Measurements from ENCODE around the gene ARL5B.

The ARL5B gene

DNA sequence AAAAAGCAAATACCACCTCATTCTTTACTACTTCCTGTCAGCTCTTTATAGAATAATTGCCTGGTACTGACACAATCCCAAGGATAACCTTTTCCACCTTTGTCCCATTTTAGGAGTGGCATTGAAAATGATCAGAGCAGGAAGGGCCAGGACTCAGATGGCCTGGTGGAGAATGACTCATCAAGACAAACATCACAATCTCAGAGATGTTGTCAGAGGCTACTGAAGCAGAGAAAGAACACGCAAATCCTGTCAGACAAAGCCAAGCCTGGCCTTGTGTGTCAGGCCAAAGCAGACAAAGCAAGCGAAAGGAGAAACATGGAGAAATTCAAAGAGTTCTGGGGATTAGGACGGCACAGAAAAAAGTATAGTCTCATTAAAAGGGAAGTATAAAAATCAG is 48.7 kb upstream of the ARL5B start:
- peaks cover 21% of the 10 kb centered on the region for H3K4me1 ChIP-seq (ENCODE audit: control insufficient read depth, insufficient read depth, low read length)
- ChIA-PET CTCF (no interaction called here), POLR2A (no interaction called here)
- H3K4me3 ChIP-seq (ENCODE audit: low read depth, low read length): no peak overlapping the region
- H3K9me3 ChIP-seq (ENCODE audit: control insufficient read depth, insufficient read depth, low read depth, low read length): no peaks in the 10 kb centered on the region
- peak overlapping the region; percentile 53; the same call in 1 of the 2 replicates for H3K27ac ChIP-seq (ENCODE audit: extremely low read depth, low read depth, low read length)
- H3K36me3 ChIP-seq (ENCODE audit: control insufficient read depth in 2 of 2, insufficient read depth in 1 of 2, low read length in 2 of 2): peaks cover 3 to 8% of the 10 kb centered on the region in 2 experiments; a peak in 2 of 3 replicates
- no peak for TF ChIP-seq HOXC10 (CRISPR knock-in tag; IDR thresholded peaks at IDR 0.05)
- TF ChIP-seq ZNF558 (tag by site-specific recombination; IDR thresholded peaks at IDR 0.05): no peak
- peak; percentile 86 for TF ChIP-seq OSR2 (tag by site-specific recombination; IDR thresholded peaks at IDR 0.05)
- TF ChIP-seq, protein P1, sequence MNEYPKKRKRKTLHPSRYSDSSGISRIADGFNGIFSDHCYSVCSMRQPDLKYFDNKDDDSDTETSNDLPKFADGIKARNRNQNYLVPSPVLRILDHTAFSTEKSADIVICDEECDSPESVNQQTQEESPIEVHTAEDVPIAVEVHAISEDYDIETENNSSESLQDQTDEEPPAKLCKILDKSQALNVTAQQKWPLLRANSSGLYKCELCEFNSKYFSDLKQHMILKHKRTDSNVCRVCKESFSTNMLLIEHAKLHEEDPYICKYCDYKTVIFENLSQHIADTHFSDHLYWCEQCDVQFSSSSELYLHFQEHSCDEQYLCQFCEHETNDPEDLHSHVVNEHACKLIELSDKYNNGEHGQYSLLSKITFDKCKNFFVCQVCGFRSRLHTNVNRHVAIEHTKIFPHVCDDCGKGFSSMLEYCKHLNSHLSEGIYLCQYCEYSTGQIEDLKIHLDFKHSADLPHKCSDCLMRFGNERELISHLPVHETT (tag by site-specific recombination; IDR thresholded peaks at IDR 0.05): no peak
- TF ChIP-seq, protein P2, sequence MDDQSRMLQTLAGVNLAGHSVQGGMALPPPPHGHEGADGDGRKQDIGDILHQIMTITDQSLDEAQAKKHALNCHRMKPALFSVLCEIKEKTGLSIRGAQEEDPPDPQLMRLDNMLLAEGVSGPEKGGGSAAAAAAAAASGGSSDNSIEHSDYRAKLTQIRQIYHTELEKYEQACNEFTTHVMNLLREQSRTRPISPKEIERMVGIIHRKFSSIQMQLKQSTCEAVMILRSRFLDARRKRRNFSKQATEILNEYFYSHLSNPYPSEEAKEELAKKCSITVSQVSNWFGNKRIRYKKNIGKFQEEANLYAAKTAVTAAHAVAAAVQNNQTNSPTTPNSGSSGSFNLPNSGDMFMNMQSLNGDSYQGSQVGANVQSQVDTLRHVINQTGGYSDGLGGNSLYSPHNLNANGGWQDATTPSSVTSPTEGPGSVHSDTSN (CRISPR knock-in tag; IDR thresholded peaks at IDR 0.05): no peak
- no peak for TF ChIP-seq SP3 (tag by site-specific recombination; IDR thresholded peaks at IDR 0.05)
- no peak for TF ChIP-seq TCF7L2 (IDR thresholded peaks at IDR 0.05; ENCODE audit: borderline replicate concordance, low read depth, low read length)
- TF ChIP-seq, protein P3, sequence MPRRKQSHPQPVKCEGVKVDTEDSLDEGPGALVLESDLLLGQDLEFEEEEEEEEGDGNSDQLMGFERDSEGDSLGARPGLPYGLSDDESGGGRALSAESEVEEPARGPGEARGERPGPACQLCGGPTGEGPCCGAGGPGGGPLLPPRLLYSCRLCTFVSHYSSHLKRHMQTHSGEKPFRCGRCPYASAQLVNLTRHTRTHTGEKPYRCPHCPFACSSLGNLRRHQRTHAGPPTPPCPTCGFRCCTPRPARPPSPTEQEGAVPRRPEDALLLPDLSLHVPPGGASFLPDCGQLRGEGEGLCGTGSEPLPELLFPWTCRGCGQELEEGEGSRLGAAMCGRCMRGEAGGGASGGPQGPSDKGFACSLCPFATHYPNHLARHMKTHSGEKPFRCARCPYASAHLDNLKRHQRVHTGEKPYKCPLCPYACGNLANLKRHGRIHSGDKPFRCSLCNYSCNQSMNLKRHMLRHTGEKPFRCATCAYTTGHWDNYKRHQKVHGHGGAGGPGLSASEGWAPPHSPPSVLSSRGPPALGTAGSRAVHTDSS (tag by site-specific recombination; IDR thresholded peaks at IDR 0.05): no peak
- TF ChIP-seq, protein P4, sequence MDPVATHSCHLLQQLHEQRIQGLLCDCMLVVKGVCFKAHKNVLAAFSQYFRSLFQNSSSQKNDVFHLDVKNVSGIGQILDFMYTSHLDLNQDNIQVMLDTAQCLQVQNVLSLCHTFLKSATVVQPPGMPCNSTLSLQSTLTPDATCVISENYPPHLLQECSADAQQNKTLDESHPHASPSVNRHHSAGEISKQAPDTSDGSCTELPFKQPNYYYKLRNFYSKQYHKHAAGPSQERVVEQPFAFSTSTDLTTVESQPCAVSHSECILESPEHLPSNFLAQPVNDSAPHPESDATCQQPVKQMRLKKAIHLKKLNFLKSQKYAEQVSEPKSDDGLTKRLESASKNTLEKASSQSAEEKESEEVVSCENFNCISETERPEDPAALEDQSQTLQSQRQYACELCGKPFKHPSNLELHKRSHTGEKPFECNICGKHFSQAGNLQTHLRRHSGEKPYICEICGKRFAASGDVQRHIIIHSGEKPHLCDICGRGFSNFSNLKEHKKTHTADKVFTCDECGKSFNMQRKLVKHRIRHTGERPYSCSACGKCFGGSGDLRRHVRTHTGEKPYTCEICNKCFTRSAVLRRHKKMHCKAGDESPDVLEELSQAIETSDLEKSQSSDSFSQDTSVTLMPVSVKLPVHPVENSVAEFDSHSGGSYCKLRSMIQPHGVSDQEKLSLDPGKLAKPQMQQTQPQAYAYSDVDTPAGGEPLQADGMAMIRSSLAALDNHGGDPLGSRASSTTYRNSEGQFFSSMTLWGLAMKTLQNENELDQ (tag by site-specific recombination; IDR thresholded peaks at IDR 0.05; ENCODE audit: low read depth): no peak
- no peak for TF ChIP-seq EGR2 (tag by site-specific recombination; IDR thresholded peaks at IDR 0.05; ENCODE audit: low read depth)
- TF ChIP-seq ZNF426 (tag by site-specific recombination; IDR thresholded peaks at IDR 0.05): no peak
- TF ChIP-seq WT1 (tag by site-specific recombination; IDR thresholded peaks at IDR 0.05): no peak
- TF ChIP-seq, protein P5, sequence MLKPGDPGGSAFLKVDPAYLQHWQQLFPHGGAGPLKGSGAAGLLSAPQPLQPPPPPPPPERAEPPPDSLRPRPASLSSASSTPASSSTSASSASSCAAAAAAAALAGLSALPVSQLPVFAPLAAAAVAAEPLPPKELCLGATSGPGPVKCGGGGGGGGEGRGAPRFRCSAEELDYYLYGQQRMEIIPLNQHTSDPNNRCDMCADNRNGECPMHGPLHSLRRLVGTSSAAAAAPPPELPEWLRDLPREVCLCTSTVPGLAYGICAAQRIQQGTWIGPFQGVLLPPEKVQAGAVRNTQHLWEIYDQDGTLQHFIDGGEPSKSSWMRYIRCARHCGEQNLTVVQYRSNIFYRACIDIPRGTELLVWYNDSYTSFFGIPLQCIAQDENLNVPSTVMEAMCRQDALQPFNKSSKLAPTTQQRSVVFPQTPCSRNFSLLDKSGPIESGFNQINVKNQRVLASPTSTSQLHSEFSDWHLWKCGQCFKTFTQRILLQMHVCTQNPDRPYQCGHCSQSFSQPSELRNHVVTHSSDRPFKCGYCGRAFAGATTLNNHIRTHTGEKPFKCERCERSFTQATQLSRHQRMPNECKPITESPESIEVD (tag by site-specific recombination; IDR thresholded peaks at IDR 0.05): no peak
- TF ChIP-seq, protein P6, sequence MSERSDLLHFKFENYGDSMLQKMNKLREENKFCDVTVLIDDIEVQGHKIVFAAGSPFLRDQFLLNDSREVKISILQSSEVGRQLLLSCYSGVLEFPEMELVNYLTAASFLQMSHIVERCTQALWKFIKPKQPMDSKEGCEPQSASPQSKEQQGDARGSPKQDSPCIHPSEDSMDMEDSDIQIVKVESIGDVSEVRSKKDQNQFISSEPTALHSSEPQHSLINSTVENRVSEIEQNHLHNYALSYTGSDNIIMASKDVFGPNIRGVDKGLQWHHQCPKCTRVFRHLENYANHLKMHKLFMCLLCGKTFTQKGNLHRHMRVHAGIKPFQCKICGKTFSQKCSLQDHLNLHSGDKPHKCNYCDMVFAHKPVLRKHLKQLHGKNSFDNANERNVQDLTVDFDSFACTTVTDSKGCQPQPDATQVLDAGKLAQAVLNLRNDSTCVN (tag by site-specific recombination; optimal IDR thresholded peaks at IDR 0.05): no peak
- no peak for TF ChIP-seq ZFP3 (tag by site-specific recombination; IDR thresholded peaks at IDR 0.05; ENCODE audit: low read depth)
- TF ChIP-seq ZNF202 (tag by site-specific recombination; IDR thresholded peaks at IDR 0.05; ENCODE audit: borderline replicate concordance): no peak
- TF ChIP-seq, protein P7, sequence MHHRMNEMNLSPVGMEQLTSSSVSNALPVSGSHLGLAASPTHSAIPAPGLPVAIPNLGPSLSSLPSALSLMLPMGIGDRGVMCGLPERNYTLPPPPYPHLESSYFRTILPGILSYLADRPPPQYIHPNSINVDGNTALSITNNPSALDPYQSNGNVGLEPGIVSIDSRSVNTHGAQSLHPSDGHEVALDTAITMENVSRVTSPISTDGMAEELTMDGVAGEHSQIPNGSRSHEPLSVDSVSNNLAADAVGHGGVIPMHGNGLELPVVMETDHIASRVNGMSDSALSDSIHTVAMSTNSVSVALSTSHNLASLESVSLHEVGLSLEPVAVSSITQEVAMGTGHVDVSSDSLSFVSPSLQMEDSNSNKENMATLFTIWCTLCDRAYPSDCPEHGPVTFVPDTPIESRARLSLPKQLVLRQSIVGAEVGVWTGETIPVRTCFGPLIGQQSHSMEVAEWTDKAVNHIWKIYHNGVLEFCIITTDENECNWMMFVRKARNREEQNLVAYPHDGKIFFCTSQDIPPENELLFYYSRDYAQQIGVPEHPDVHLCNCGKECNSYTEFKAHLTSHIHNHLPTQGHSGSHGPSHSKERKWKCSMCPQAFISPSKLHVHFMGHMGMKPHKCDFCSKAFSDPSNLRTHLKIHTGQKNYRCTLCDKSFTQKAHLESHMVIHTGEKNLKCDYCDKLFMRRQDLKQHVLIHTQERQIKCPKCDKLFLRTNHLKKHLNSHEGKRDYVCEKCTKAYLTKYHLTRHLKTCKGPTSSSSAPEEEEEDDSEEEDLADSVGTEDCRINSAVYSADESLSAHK (tag by site-specific recombination; IDR thresholded peaks at IDR 0.05): no peak
- peak; percentile 93 for TF ChIP-seq ZNF629 (tag by site-specific recombination; IDR thresholded peaks at IDR 0.05)
- no peak for TF ChIP-seq ZNF621 (tag by site-specific recombination; IDR thresholded peaks at IDR 0.05)
- TF ChIP-seq, protein P8, sequence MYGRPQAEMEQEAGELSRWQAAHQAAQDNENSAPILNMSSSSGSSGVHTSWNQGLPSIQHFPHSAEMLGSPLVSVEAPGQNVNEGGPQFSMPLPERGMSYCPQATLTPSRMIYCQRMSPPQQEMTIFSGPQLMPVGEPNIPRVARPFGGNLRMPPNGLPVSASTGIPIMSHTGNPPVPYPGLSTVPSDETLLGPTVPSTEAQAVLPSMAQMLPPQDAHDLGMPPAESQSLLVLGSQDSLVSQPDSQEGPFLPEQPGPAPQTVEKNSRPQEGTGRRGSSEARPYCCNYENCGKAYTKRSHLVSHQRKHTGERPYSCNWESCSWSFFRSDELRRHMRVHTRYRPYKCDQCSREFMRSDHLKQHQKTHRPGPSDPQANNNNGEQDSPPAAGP (tag by site-specific recombination; IDR thresholded peaks at IDR 0.05): peak; percentile 55; the same call in 1 of the 2 replicates
- no peak for TF ChIP-seq KLF1 (tag by site-specific recombination; IDR thresholded peaks at IDR 0.05)
- TF ChIP-seq SCRT1 (tag by site-specific recombination; IDR thresholded peaks at IDR 0.05; ENCODE audit: borderline replicate concordance): no peak
- TF ChIP-seq ZNF560 (tag by site-specific recombination; IDR thresholded peaks at IDR 0.05; ENCODE audit: borderline replicate concordance): no peak
- no peak for TF ChIP-seq ZNF677 (tag by site-specific recombination; IDR thresholded peaks at IDR 0.05)
- TF ChIP-seq ZNF335 (tag by site-specific recombination; conservative IDR thresholded peaks at IDR 0.05): peak; percentile 53
- TF ChIP-seq ZNF157 (tag by site-specific recombination; IDR thresholded peaks at IDR 0.05): no peak

All from HEK293 (cell line).